GM21423 (cell line): ENCODE data around the gene SERPINA1.

Source experiments
- ATAC-seq: cut with Tn5 transposase; IDR thresholded peaks from one replicate; pipeline ENCODE4 v1.9.1; 2021; ENCODE audit warnings: mild to moderate bottlenecking, moderate library complexity; ENCODE audit not compliant: unreplicated experiment

The SERPINA1 gene

GRCh38 chr14:94398182-94398479, 9.7 kb upstream of the SERPINA1 start:
- ATAC-seq: no peak

GRCh38 chr14:94397289-94398181, 9.1 kb upstream of the SERPINA1 start:
- no peak for ATAC-seq

GRCh38 chr14:94396628-94397225, 8.3 kb upstream of the SERPINA1 start:
- no peak for ATAC-seq

GRCh38 chr14:94395888-94396574, 7.6 kb upstream of the SERPINA1 start:
- ATAC-seq: no peak

- ATAC-seq: no peak
Measured at GRCh38 chr14:94395282-94395887, 7.0 kb upstream of the SERPINA1 start.

GRCh38 chr14:94394581-94395207, 6.3 kb upstream of the SERPINA1 start:
- no peak for ATAC-seq

GRCh38 chr14:94394025-94394493, 5.7 kb upstream of the SERPINA1 start:
- no peak for ATAC-seq

GRCh38 chr14:94393474-94393873, 5.1 kb upstream of the SERPINA1 start:
- no peak for ATAC-seq

GRCh38 chr14:94392510-94392935, 4.1 kb upstream of the SERPINA1 start:
- ATAC-seq: no peak

- ATAC-seq: no peak
Measured at GRCh38 chr14:94391281-94391975, 3.0 kb upstream of the SERPINA1 start.

GRCh38 chr14:94390372-94391086, 2.1 kb upstream of the SERPINA1 start:
- ATAC-seq: no peak

- no peak for ATAC-seq
Measured at GRCh38 chr14:94389731-94390371, 1.4 kb upstream of the SERPINA1 start.

- no peak for ATAC-seq
Measured at GRCh38 chr14:94389104-94389469, 685 bp upstream of the SERPINA1 start.

GRCh38 chr14:94388027-94388383, 397 bp downstream of the SERPINA1 start:
- ATAC-seq: no peak

GRCh38 chr14:94387051-94388026, 1.1 kb downstream of the SERPINA1 start:
- ATAC-seq: no peak

- no peak for ATAC-seq
Measured at GRCh38 chr14:94386085-94387031, 2.0 kb downstream of the SERPINA1 start.

GRCh38 chr14:94385553-94386057, 2.8 kb downstream of the SERPINA1 start:
- no peak for ATAC-seq
